RKO (cell line): ENCODE measurements around the gene MYBPC3.

Experiments used
- DNase-seq: peaks from one replicate; pipeline ENCODE4 v3.0.0-alpha.2; 2016; ENCODE audit warnings: low spot score

Gene MYBPC3

GRCh38 chr11:47357985-47358730 is 5.7 kb upstream of the MYBPC3 start:
- DNase-seq: no peak

DNA sequence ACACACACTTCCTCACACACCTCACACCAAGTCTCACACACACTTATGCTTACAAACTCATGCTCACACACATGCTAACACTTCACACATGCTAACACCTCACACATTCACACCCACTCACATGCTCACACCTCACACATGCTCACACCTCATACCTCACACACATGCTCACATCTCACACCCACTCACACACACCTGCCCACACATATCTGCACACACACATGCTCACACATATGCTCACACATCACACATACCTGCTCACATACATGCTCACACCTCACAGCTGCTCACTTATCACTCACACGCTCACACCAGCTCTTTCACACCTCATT is 4.5 kb upstream of the MYBPC3 start:
- no peak for DNase-seq

DNA sequence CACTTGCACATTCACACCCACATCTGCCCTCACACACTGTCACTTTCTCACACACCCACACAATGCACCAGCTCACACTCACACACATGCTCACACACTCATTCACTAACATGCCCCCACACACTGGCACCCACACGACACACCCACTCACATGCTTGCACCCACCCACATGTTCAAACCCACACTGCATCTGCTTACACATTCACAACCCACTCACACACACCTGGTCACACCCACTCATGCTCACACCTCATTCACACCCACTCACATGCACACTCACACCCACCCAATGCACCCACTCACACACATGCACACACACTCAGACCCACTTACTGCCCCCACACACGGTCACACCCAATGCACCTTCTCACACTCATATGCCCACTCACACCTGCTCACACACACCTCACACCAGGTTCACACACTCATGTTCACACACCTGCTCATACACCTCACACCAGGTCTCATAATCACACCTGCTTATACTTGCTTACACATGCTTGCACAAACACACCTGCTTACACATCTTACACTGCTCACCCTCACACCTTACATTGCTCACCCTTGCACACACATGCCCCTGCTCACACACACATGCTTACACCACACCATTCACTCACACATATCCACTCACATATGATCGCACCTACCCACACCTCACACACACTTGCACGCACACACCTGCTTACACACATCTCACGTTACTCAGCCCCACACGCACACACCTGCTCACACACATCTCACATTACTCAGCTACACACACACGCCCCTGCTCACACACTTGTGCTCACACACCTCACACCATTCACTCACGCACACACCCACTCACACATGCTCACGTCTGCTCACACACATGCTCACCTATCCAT is 3.9 kb upstream of the MYBPC3 start:
- no peak for DNase-seq

DNA sequence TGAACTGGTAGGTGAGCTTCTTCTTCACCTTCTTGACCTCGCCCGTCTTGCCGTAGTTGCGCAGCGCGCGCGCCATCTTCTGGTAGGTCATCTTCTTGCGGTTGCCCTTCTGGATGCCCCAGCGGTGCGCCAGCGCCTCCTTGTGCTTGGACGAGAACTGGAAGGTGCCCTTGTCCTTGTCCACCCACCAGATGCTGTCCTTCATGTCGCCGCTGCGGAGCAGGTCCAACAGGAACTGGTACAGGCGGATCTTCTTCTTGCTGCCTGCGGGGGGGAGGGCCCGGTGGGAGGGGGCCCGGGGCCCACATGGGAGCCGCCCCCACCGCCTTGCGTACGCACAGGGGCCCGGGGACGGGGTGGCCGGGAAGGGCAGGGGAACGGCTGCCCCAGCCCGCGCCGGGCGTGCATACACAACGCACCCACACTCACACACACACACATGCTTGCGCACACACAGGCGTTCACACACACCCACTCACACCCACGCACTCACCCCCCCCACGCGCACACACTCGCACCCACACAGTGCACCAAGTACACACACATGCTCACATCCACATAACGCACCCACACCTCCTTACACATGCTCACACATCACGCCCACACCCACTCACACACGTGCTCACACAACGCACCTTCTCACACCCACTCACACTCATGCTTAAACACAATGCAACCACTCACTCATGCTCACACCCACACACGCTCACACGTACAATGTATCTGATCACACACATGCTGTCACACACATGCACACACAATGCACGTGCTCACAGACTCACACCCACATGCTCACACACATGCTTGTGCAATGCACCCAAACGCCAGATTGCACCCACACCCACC is 3.0 kb upstream of the MYBPC3 start:
- peak; percentile 95 for DNase-seq

GRCh38 chr11:47354913-47355282 is 2.4 kb upstream of the MYBPC3 start:
- no peak for DNase-seq

DNA sequence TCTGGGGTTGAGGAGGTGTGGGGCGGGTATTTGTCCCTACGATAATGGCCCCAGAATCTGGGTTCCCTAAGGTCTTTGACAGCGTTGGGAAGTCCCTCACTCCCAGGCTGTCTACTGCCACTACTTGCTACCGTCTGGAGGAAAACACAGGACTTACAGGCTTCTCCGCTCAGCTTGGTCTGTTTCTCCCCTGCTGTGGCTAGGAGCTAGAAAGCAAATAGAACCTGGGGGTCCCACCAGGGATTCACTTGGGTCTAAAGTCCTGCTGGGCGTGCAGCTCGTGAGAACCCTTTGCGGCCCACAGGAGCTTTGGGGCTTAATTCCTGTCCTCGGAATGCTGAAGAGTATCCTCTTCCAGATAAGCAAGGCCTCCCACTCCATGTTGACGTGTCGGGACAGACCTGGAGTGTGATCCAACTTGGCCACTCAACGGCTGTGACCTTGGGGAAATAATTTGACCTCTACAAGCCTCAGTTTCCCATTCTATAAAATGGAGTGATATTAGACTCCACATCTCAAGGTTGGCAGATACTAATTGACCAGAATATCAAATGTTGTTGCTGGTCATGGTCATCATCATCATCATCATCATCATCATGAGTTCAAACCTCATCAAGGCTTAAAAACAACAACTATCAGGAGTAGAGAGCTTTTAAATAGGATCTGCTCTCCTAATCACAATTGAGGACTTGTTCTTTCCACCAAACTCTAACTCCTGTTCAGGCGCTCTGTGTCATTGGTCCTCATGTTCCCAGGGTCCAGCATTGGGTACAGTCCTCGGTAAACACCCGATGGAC is 1.7 kb upstream of the MYBPC3 start:
- no peak for DNase-seq

DNA sequence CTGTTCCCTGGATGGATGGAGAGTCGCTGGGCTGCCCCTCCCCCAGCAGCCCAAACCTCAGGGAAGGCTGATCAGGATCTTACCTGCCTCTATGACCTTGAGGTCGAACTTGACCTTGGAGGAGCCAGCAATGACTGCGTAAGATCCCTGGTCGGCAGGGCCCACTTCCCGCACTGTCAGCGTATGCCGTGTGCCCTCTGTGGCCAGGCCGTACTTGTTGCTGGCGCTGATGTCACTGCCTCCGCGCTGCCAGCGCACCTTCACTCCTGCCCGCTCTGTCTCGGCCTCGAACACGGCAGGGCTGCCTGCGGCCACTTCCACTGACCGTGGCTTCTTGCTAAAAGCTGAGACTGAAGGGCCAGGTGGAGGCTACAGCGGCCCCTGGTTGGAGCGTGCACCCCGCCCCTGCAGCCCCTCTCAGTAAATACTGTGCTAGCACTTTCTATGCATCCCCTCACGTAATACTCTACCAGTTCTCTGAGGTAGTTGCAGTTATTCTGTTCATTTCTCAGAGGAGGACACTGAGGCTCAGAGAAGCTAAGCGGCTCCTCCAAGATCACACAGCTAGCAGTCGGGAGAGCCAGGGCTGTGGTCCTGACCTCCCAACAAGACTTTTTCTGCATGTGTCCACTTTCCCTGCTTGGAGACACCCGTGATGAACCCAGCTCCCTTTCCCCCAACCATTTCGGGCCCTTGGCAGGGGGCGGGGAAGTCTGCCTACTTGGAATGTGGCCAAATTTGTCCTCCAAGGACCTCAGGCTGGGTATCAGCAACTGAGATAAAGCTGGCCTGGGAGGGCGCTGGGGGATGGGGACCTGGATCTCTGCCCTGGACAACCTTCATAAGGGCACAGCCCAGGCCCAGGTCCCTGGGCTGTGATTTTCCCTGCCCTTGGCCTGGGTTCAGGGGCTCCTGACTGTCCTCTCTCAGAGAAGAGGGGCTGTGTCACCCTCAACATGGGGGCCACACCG is 1.1 kb downstream of the MYBPC3 start:
- no peak for DNase-seq

GRCh38 chr11:47350315-47350714 is 2.2 kb downstream of the MYBPC3 start:
- DNase-seq: no peak

- DNase-seq: no peak
Measured at GRCh38 chr11:47349521-47350095, 2.9 kb downstream of the MYBPC3 start.

DNA sequence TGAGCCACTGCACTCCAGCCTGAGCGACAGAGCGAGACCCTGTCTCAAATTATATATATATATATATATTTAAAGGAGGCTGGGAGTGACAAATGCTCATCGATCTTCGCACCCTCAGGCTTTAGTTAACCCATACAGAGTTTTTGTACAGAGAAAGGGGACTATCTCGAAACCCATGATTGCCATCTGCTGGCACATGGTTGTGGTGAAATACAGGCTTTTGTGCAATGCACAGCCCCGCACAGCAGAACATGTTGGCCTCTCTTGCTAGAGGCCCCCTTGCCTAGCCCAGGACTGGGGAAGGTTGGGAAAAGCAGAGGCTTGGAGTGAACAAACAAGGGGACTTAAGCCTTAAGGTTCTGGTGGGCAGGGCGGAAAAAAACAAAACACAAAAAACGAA is 3.6 kb downstream of the MYBPC3 start:
- peak; percentile 51 for DNase-seq

GRCh38 chr11:47348131-47348802 is 4.2 kb downstream of the MYBPC3 start:
- no peak for DNase-seq

GRCh38 chr11:47347137-47347536 is 5.4 kb downstream of the MYBPC3 start:
- DNase-seq: no peak

DNA sequence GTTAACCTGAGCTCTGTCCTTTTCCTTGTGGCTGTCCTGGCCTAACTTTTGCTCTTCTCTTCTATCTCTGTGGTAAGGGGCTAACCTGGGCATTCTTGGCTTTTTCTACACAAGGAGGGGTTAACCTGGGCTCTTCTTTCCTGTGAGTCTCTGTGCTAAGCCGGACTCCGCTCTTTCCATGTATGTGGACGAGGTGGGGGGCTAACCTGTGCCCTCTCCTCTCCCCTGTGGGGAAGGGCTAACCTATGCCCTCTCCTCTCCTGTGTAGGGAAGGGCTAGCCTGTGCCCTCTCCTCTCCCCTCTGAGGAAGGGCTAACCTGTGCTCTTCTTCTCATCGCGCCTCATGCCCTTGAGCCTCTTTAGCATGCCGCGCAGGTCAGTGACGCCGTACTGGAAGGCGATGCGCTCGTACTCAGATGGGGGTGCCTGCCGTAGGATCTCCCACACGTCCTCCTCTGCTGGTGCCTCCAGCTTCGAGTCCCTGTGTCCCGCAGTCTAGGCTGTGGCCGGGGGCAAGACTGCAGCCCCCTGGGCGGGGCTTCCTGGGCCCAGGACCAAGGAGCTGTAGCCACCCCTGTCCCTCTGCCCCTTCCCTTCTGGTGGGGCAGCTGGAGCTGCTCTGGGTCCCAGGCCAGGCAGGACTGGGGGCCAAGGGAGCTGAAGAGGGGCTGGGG is 6.5 kb downstream of the MYBPC3 start:
- no peak for DNase-seq

DNA sequence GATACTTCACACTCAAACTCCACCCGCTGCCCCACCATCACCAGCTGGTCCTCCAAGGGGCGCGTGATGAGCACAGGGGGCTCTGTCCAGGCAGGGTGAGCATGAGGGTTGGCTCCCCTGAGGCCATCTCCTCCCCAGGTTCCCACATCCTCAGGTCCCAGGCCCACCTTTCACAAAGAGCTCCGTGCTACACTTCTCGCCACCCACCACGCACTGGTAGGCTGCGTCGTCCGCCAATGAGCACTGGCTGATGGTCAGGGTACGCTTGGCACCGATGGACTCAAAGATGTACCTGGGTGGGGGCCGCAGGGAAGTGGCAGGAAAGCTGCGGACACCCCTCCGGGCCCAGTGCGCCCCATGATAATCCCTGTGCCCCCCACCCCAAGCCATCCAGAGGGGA is 9.6 kb downstream of the MYBPC3 start:
- DNase-seq: no peak

GRCh38 chr11:47342036-47342803 is 10.3 kb downstream of the MYBPC3 start:
- no peak for DNase-seq

DNA sequence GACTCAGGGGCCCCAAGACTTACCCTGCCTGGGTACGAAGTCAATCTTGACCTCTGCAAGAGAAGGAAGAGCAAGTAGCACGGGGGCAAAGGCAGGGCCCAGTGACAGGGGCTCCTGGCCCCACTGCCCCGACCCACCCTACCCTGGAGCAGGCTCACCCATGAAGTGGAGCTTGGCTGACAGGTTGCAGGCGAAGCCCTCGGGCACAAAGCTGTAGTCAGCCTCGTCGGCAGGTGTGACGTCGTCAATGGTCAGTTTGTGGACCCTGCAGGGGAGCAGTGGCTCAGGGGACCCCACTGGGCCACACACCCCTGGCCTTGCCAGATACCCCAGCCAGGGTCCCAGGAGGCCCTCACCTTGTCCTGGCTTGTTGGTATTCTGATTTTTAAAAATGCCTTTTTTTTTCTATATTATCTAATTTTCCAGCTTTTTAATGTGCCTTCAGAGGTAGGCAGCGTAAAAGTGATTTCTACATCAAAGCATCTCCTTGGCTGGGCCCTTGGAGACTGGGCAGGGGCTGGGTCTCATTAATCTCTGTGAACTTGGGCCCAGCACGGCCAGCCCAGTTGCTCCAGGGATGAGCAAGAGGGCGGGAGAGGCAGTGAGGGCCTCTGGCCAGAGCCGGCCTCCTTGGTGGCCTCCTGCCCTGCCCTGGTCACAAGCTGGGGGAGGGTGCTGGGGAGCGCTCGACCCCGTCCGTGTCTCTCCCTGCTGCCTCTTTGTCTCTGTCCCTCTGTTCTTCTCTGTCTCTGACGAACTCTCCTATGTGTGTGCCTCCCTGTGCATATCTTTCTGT is 11.3 kb downstream of the MYBPC3 start:
- DNase-seq: no peak

DNA sequence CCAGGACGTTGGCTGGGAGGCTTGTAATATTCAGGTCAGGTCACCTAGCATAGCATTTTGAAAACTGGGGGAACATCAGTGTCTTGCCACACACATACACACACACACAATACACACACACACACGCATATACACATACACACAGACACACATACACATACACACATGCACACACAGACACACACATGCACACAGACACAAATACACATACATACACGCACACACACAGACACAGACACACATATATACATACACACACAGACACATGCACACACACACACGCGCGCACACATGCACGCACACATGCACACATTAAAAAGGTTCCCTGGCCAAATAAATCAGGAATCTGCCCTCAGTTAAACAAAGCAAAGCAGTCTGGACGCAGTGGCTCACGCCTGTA is 12.5 kb downstream of the MYBPC3 start:
- no peak for DNase-seq
